ENCODE data around the gene GPX4. TPM values are rescaled to one million over a fixed set of nuclear protein-coding genes. Genes with fewer than 3 reads are reported as not detected.

GPX4 gene
- total and polyA plus RNA-seq, 10 of the 15 experiments (the other 5 are each of a cell fraction or from before 2014, with no cell fraction given) = 33.3 to 749 (median 297) TPM

- intact Hi-C loops (cut with micrococcal nuclease; ENCODE audit: unreplicated experiment) = no loop called here
- 87% methylated on average over 25 of the region's 29 CpGs for WGBS (ENCODE audit: insufficient coverage, insufficient replicate concordance, low lambda C conversion rate, missing lambda C conversion rate)
- Histone ChIP-seq H4K20me1 (ENCODE audit: control insufficient read depth, insufficient read depth) (no peaks in the 10 kb centered on the region; the same call in none of the 2 replicates), H3K9me3 (replicated peaks; ENCODE audit: control insufficient read depth, insufficient read depth, low read length) (no peaks in the 10 kb centered on the region), H3K4me1 (ENCODE audit: control insufficient read depth, insufficient read depth, low read length) (no peaks in the 10 kb centered on the region), H3K4me3 (no peak overlapping the region), H2AFZ (ENCODE audit: control insufficient read depth, low read depth, low read length) (no peak overlapping the region), H3K4me2 (ENCODE audit: control insufficient read depth, insufficient read depth) (no peak overlapping the region), H3K27ac (ENCODE audit: control insufficient read depth, insufficient read depth) (no peak overlapping the region), H3K79me2 (ENCODE audit: control insufficient read depth, insufficient read depth, low read length) (no peaks in the 10 kb centered on the region; the same call in 1 of the 2 replicates), H3K36me3 (ENCODE audit: control insufficient read depth in 2 of 2, insufficient read depth in 2 of 2, low read length in 1 of 2) (peaks cover 4 to 14% of the 10 kb centered on the region in 2 experiments; a peak in 3 of 4 replicates), H3K27me3 (replicated peaks in 1 of 2; ENCODE audit: control insufficient read depth in 2 of 2, insufficient read depth in 2 of 2, low read length in 1 of 2) (no peaks in the 10 kb centered on the region), H3K9ac (ENCODE audit: control insufficient read depth, insufficient read depth, low read length) (no peak overlapping the region)
- TF ChIP-seq ATF2 (IDR thresholded peaks at IDR 0.05; ENCODE audit: low read length) (no peak), RUNX3 (IDR thresholded peaks at IDR 0.05; ENCODE audit: low read length) (no peak), ETV6 (conservative IDR thresholded peaks at IDR 0.05 in 1 of 2, IDR thresholded peaks at IDR 0.05 in 1 of 2; ENCODE audit: borderline replicate concordance in 1 of 2, low read depth in 1 of 2) (no peak), CBX5 (IDR thresholded peaks at IDR 0.05; ENCODE audit: low read depth) (no peak), NFIC (IDR thresholded peaks at IDR 0.05; ENCODE audit: low read depth, low read length) (no peak), JUND (IDR thresholded peaks at IDR 0.05; ENCODE audit: low read depth, low read length) (no peak), BRCA1 (IDR thresholded peaks at IDR 0.05; ENCODE audit: low read depth, low read length) (no peak), STAT1 (conservative IDR thresholded peaks at IDR 0.05) (no peak), TBL1XR1 (IDR thresholded peaks at IDR 0.05; ENCODE audit: low read depth, low read length) (no peak), TARDBP (IDR thresholded peaks at IDR 0.05; ENCODE audit: borderline replicate concordance) (no peak), NFYA (IDR thresholded peaks at IDR 0.05; ENCODE audit: borderline replicate concordance, low read depth, low read length) (no peak), GATAD2B (conservative IDR thresholded peaks at IDR 0.05; ENCODE audit: low read depth) (no peak), HDAC2 (IDR thresholded peaks at IDR 0.05) (no peak), WRNIP1 (IDR thresholded peaks at IDR 0.05; ENCODE audit: borderline replicate concordance, low read depth, low read length) (no peak)
- TF ChIP-seq, protein P1, sequence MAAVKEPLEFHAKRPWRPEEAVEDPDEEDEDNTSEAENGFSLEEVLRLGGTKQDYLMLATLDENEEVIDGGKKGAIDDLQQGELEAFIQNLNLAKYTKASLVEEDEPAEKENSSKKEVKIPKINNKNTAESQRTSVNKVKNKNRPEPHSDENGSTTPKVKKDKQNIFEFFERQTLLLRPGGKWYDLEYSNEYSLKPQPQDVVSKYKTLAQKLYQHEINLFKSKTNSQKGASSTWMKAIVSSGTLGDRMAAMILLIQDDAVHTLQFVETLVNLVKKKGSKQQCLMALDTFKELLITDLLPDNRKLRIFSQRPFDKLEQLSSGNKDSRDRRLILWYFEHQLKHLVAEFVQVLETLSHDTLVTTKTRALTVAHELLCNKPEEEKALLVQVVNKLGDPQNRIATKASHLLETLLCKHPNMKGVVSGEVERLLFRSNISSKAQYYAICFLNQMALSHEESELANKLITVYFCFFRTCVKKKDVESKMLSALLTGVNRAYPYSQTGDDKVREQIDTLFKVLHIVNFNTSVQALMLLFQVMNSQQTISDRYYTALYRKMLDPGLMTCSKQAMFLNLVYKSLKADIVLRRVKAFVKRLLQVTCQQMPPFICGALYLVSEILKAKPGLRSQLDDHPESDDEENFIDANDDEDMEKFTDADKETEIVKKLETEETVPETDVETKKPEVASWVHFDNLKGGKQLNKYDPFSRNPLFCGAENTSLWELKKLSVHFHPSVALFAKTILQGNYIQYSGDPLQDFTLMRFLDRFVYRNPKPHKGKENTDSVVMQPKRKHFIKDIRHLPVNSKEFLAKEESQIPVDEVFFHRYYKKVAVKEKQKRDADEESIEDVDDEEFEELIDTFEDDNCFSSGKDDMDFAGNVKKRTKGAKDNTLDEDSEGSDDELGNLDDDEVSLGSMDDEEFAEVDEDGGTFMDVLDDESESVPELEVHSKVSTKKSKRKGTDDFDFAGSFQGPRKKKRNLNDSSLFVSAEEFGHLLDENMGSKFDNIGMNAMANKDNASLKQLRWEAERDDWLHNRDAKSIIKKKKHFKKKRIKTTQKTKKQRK (IDR thresholded peaks at IDR 0.05; ENCODE audit: low read depth, low read length) = no peak
- TF ChIP-seq, protein P2, sequence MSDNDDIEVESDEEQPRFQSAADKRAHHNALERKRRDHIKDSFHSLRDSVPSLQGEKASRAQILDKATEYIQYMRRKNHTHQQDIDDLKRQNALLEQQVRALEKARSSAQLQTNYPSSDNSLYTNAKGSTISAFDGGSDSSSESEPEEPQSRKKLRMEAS (IDR thresholded peaks at IDR 0.05; ENCODE audit: low read depth, low read length) = no peak
- TF ChIP-seq, protein P3, sequence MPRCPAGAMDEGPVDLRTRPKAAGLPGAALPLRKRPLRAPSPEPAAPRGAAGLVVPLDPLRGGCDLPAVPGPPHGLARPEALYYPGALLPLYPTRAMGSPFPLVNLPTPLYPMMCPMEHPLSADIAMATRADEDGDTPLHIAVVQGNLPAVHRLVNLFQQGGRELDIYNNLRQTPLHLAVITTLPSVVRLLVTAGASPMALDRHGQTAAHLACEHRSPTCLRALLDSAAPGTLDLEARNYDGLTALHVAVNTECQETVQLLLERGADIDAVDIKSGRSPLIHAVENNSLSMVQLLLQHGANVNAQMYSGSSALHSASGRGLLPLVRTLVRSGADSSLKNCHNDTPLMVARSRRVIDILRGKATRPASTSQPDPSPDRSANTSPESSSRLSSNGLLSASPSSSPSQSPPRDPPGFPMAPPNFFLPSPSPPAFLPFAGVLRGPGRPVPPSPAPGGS (IDR thresholded peaks at IDR 0.05; ENCODE audit: borderline replicate concordance, insufficient read depth, low read depth, low read length, poor library complexity, severe bottlenecking) = no peak
- ATAC-seq (no peak; the same call in 2 of the 3 replicates), DNase-seq (ENCODE audit: low read depth, low spot score) (no peak), FAIRE-seq (no peak)
- ChIA-PET POLR2A (interaction anchor here (0.5 kb wide), 1 partner anchor 1261 kb away, joined by 3 read pairs; no protein-coding TSS in a partner anchor), CTCF (no interaction called here), RAD21 (ENCODE audit: unreplicated experiment) (interaction anchor here (0.8 kb wide), 1 partner anchor 42 kb away, joined by 5 read pairs; no protein-coding TSS in a partner anchor), SMC1A (ENCODE audit: uncharacterized antibody, unreplicated experiment) (no interaction called here)
- no TSS peak for BruUV-seq (replicated peaks)
- in situ Hi-C loops (cut with MboI) = no loop called here
These were observed 51.8 kb downstream of the GPX4 start for GRCh38 chr19:1155352-1156304.
